Measurements from ENCODE around the gene MTHFD1. TPM values are rescaled to one million over a fixed set of nuclear protein-coding genes. Genes with fewer than 3 reads are reported as not detected.

Gene MTHFD1
- total and polyA plus RNA-seq, 9 of the 15 experiments (the other 6 are each of a cell fraction or from before 2014, with no cell fraction given), result 66.7 to 158 (median 90.9) TPM

GRCh38 chr14:64387782-64388532, at the start of gene MTHFD1 (continued):
- no peak for TF ChIP-seq SMAD2 (IDR thresholded peaks at IDR 0.05; ENCODE audit: low read depth, low read length)
- TF ChIP-seq HOMEZ (CRISPR knock-in tag; IDR thresholded peaks at IDR 0.05), result no peak
- TF ChIP-seq TRIM25 (IDR thresholded peaks at IDR 0.05; ENCODE audit: borderline replicate concordance), result no peak
- no peak for TF ChIP-seq BACH1 (tag; IDR thresholded peaks at IDR 0.05)
- TF ChIP-seq CSDE1 (IDR thresholded peaks at IDR 0.05), result no peak
- no peak for TF ChIP-seq ETV6 (IDR thresholded peaks at IDR 0.05; ENCODE audit: borderline replicate concordance in 1 of 2, low read depth in 2 of 2, low read length in 1 of 2)
- no peak for TF ChIP-seq ETV6 (CRISPR knock-in tag; IDR thresholded peaks at IDR 0.05; ENCODE audit: borderline replicate concordance)
- no peak for TF ChIP-seq ETV1 (tag; conservative IDR thresholded peaks at IDR 0.05; ENCODE audit: low read depth)
- no peak for TF ChIP-seq ATF4 (CRISPR knock-in tag; IDR thresholded peaks at IDR 0.05)
- TF ChIP-seq, protein P1, sequence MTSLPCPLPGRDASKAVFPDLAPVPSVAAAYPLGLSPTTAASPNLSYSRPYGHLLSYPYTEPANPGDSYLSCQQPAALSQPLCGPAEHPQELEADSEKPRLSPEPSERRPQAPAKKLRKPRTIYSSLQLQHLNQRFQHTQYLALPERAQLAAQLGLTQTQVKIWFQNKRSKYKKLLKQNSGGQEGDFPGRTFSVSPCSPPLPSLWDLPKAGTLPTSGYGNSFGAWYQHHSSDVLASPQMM (CRISPR knock-in tag; IDR thresholded peaks at IDR 0.05), result no peak
- TF ChIP-seq XRCC3 (IDR thresholded peaks at IDR 0.05), result no peak
- no peak for TF ChIP-seq ZNF347 (CRISPR knock-in tag; IDR thresholded peaks at IDR 0.05; ENCODE audit: low read depth)
- no peak for TF ChIP-seq PRPF4 (IDR thresholded peaks at IDR 0.05; ENCODE audit: insufficient read depth, low read depth, low read length, poor library complexity, severe bottlenecking)
- no peak for TF ChIP-seq ZNF696 (CRISPR knock-in tag; conservative IDR thresholded peaks at IDR 0.05)
